Activated CD8-positive, alpha-beta T cell treated with anti-CD3 and anti-CD28 coated beads for 36 hours (primary cell): ENCODE results near the gene TNNT1. TPM values are rescaled to one million over a fixed set of nuclear protein-coding genes. Genes with fewer than 3 reads are reported as not detected.

Source experiments
- ATAC-seq: fragments of 200-7000 bp; cut with Tn5 transposase; one replicate; pipeline ENCODE4 v1.10.0; 2021; ENCODE audit warnings: mild to moderate bottlenecking, moderate library complexity
- CTCF ChIA-PET: fragments of 350-600 bp; sonication (Branson Sonifier 250); formaldehyde crosslinking; loops from one replicate; lab custom pipeline; 2021; ENCODE audit warnings: antibody characterized with exemption; lab: Charles Lee
- POLR2A ChIA-PET: fragments of 350-600 bp; sonication (Branson Sonifier 250); formaldehyde crosslinking; loops from one replicate; lab custom pipeline; 2021; ENCODE audit warnings: antibody characterized with exemption; lab: Charles Lee
- DNase-seq: peaks from one replicate; pipeline ENCODE4 v3.0.0-alpha.2; 2020
- H3K27ac Mint-ChIP-seq: one replicate; pipeline ENCODE4 v1.8.0; 2021; ENCODE audit warnings: mild to moderate bottlenecking, mixed read lengths
- H3K27me3 Mint-ChIP-seq: one replicate; pipeline ENCODE4 v1.8.0; 2021; ENCODE audit warnings: mixed read lengths
- H3K36me3 Mint-ChIP-seq: one replicate; pipeline ENCODE4 v1.8.0; 2021; ENCODE audit warnings: low read depth, mixed read lengths
- H3K4me1 Mint-ChIP-seq: one replicate; pipeline ENCODE4 v1.8.0; 2021; ENCODE audit warnings: low read depth, mixed read lengths
- H3K4me3 Mint-ChIP-seq: one replicate; pipeline ENCODE4 v1.8.0; 2021; ENCODE audit warnings: mild to moderate bottlenecking, moderate library complexity, mixed read lengths
- H3K9me3 Mint-ChIP-seq: one replicate; pipeline ENCODE4 v1.8.0; 2021; ENCODE audit warnings: mixed read lengths
- intact Hi-C: fragments of 100-400 bp; cut with micrococcal nuclease; formaldehyde crosslinking; loops from one replicate; pipeline ENCODE4 v1.10.0; 2022
- total RNA-seq, 2 experiments: library from RNA; stranded (reverse); gene quantifications; one replicate each; pipeline ENCODE4 v1.2.3, GENCODE V29; 2021
- TF ChIP-seq, protein P1 (sequence below): fragments of 200-600 bp; IDR thresholded peaks from one replicate; pipeline ENCODE4 v1.8.0; 2022; ENCODE audit warnings: antibody characterized with exemption, mild to moderate bottlenecking

TNNT1 gene
- total RNA-seq, 2 experiments from 2014 or later, result not detected

DNA sequence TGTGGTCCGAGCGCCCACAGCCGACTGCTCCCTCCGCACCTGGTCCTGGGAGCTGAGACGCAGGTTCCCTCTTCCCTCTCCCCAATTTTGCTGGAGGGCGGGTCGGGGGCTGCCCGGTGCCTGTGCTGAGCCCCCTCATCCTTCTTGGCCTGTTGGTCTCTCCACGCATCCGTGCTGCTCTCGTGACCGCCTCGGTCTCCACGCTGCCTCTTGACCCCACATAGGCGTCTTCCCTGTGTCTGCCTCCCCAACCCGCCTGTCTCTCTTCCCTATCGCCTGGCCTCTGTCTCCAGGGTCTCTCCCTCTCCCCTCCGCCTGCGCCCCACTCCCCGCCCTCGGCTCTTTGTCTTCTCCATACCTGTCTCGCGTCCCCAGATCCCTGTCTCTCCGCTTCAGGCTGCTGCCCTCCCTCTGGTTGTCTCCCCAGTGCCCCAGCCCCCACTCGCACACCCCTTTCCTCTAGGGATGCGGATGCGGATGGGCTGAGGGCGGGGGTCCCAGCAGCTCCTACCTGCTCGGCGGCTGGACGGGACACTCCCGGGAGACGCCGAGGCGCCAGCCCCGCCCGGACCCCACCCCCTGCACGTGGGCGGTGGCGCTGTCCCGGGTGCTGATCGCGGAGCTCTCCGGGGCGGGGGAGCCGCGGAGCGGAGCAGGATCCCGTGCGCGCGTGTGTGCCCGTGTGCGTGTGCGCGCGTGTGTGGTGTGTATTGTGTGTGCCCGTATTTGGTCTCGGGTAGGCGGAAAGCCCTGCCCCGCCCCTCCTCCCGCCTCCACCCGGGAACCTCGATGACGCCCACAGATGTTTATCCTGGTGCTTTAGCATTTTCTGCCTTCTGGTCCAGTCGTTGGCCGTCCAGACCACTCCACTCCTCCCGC, 30.8 kb upstream of the TNNT1 start, which contains the start of gene SYT5:
SYT5 (minus strand) TSS at position 684 of the 879 bp plus-strand sequence. CDS start 1,248 bp downstream, outside the sequence.
- ChIA-PET POLR2A (interaction anchor here (1.1 to 1.4 kb wide), 2 partner anchors 17 to 227 kb away, joined by 3 read pairs; no protein-coding TSS in a partner anchor), CTCF (interaction anchor here (1.2 kb wide), 1 partner anchor 19 kb away, joined by 3 read pairs; no protein-coding TSS in a partner anchor)
- peak within 1 kb of the TSS; percentile 64 for H3K4me3 Mint-ChIP-seq
- no peaks in the 10 kb centered on the region for H3K9me3 Mint-ChIP-seq
- ATAC-seq (peak; percentile 57), DNase-seq (peak; percentile 62)
- no peak within 1 kb of the TSS for H3K27ac Mint-ChIP-seq
- TF ChIP-seq, protein P1, sequence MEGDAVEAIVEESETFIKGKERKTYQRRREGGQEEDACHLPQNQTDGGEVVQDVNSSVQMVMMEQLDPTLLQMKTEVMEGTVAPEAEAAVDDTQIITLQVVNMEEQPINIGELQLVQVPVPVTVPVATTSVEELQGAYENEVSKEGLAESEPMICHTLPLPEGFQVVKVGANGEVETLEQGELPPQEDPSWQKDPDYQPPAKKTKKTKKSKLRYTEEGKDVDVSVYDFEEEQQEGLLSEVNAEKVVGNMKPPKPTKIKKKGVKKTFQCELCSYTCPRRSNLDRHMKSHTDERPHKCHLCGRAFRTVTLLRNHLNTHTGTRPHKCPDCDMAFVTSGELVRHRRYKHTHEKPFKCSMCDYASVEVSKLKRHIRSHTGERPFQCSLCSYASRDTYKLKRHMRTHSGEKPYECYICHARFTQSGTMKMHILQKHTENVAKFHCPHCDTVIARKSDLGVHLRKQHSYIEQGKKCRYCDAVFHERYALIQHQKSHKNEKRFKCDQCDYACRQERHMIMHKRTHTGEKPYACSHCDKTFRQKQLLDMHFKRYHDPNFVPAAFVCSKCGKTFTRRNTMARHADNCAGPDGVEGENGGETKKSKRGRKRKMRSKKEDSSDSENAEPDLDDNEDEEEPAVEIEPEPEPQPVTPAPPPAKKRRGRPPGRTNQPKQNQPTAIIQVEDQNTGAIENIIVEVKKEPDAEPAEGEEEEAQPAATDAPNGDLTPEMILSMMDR, result no peak
- peaks cover 60% of the 10 kb centered on the region for H3K27me3 Mint-ChIP-seq
- H3K36me3 Mint-ChIP-seq, result no peaks in the 10 kb centered on the region
- H3K4me1 Mint-ChIP-seq, result peaks cover 16% of the 10 kb centered on the region
- intact Hi-C loops, result no loop called here

DNA sequence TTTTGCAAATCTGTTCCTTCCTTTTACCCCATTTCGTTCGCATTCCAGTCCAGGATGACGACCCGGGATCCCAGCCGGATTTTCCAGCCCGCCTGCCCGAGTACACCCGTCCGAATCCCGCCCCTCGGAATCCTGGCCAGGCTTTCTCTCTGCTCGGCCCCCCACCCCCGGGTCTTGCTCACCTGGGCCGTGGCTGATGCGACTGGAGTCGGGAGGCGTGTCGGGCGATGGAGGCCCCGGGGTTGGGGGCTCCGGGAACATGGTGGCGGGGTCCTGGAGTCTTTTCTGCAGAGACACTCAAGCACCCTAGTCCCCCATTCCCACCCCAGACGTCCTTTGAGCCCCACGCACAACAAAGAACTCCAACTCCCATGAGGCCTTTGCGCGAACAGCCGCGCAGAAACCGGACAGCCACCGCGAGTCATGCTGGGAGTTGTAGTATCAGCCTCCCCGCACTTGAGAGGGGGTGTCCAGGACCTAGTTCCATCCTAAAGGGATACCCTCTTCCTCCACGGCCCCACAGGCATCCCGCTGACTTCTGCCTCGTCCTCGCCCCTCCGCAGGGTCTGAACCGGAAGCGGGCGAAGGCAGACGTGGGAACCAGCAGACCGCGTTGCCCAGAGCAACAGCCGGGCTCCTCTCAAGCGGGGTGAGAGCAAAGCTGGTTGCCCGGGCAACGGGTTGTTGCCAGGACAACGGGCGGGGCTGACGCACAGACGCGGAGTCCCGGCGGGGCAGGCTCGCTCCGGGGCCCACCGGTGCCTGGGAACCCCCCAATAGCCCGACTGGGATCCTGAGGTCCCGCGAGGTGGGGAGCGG, 30.0 kb upstream of the TNNT1 start:
- no peaks in the 10 kb centered on the region for H3K9me3 Mint-ChIP-seq
- H3K4me1 Mint-ChIP-seq, result peaks cover 22% of the 10 kb centered on the region
- peak; percentile 97 for DNase-seq
- peak overlapping the region; percentile 64 for H3K4me3 Mint-ChIP-seq
- POLR2A ChIA-PET, result interaction anchor here (1.1 to 1.4 kb wide), 2 partner anchors 18 to 228 kb away, joined by 3 read pairs; no protein-coding TSS in a partner anchor
- no peaks in the 10 kb centered on the region for H3K36me3 Mint-ChIP-seq
- intact Hi-C loops, result no loop called here
- H3K27me3 Mint-ChIP-seq, result peaks cover 66% of the 10 kb centered on the region
- H3K27ac Mint-ChIP-seq, result no peak overlapping the region
- peak; percentile 85 for ATAC-seq
- TF ChIP-seq, protein P1, result no peak
- CTCF ChIA-PET, result interaction anchor here (1.2 to 1.3 kb wide), 2 partner anchors 18 kb away, joined by 3 to 4 read pairs; no protein-coding TSS in a partner anchor

DNA sequence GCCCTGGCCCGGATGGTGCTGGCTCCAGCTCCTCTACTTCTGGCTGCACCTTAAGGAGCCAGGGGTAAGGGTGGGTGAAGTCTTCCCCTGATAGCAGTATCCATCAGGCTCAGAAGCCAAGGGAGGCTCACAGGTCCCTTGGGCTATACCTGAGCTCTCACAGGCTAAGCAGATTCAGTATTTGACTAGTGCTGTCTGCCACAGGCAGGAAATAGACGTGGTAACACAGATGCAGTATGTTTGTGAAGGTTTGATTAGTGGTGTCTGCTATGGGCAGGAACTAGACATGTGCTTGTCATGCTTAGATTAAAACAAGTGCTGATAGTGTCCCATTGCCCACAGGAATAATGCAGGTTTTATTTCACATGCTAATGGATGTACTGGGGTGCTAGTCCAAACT, 27.1 kb upstream of the TNNT1 start:
- Mint-ChIP-seq H3K9me3 (no peaks in the 10 kb centered on the region), H3K27ac (no peak overlapping the region), H3K4me3 (no peak overlapping the region), H3K36me3 (no peaks in the 10 kb centered on the region), H3K4me1 (peaks cover 27% of the 10 kb centered on the region), H3K27me3 (peaks cover 70% of the 10 kb centered on the region)
- intact Hi-C loops, result no loop called here
- POLR2A ChIA-PET, result interaction anchor here (0.7 kb wide), 1 partner anchor 15 kb away, joined by 3 read pairs; no protein-coding TSS in a partner anchor
- CTCF ChIA-PET, result interaction anchor here (0.5 to 1.4 kb wide), 3 partner anchors 10 to 85 kb away, joined by 3 to 4 read pairs (median 3); partner anchors contain the start of gene DNAAF3
- TF ChIP-seq, protein P1, result no peak
- DNase-seq, result no peak
- no peak for ATAC-seq

DNA sequence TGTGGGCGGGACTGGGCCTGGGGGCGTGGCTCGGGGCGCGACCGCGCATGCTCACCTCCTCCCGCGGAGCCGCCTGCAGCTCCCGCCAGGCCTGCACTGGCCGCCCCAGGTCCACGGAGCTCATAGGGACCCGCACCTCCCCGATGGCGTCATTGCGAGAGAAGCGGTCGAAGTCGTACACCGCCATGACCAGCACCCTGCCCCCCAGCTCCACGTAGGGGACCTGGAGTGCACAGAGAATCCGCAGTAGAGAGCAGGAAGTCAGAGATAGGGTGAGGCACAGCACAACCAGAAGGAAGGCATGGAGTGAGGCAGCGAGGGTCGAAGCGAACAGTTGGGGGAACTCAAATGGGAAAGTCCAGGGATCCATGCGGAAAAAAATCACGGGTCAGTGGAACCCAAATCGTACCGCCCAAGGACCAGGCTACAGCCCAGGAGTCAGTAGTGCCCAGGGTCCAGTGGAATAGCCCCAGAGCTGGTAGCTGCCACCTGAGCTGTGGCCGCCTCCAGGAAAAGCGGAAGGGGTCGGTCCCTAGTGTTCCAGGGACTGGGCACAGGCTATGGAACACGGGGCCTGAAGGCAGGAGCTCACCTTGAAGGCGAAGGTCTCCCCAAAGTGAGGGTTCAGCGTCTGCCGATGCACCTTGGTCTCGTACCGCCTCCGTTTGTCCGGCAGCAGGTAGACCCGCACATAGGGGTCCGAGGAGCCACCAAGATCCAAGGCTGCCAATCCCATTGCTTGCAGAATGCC, 26.3 kb upstream of the TNNT1 start:
- ATAC-seq (no peak), DNase-seq (no peak)
- H3K36me3 Mint-ChIP-seq, result no peaks in the 10 kb centered on the region
- no peak overlapping the region for H3K4me3 Mint-ChIP-seq
- no peaks in the 10 kb centered on the region for H3K9me3 Mint-ChIP-seq
- ChIA-PET POLR2A (interaction anchor here (0.6 to 0.8 kb wide), 3 partner anchors 14 to 79 kb away, joined by 3 to 4 read pairs (median 3); no protein-coding TSS in a partner anchor), CTCF (interaction anchor here (1.3 to 1.5 kb wide), 3 partner anchors 9 to 15 kb away, joined by 4 to 12 read pairs (median 9); partner anchors contain the start of gene DNAAF3)
- H3K27ac Mint-ChIP-seq, result no peak overlapping the region
- peaks cover 71% of the 10 kb centered on the region for H3K27me3 Mint-ChIP-seq
- TF ChIP-seq, protein P1, result no peak
- peaks cover 25% of the 10 kb centered on the region for H3K4me1 Mint-ChIP-seq
- intact Hi-C loops, result no loop called here
